Thoracic aorta (tissue), 2 donors: ENCODE results near the gene SFT2D2. TPM values are rescaled to one million over a fixed set of nuclear protein-coding genes. Genes with fewer than 3 reads are reported as not detected.
A peak's percentile ranks its signal among the peaks of the same experiment; 100 is the strongest.

Source experiments
- ATAC-seq: fragments of 150-250 bp; one replicate; pipeline ENCODE4 v1.8.0; 2017; ENCODE audit warnings: low read depth; ENCODE audit not compliant: insufficient number of reproducible peaks, low FRiP score
- DNase-seq: peaks from one replicate; pipeline ENCODE4 v3.0.0-alpha.2; 2020; ENCODE audit warnings: low spot score
- H3K27ac ChIP-seq, 2 donors: fragments of 200-600 bp; sonication (generic); 1 replicate in 1 of 2; 2 replicates in 1 of 2; pipeline ENCODE4 v1.5.1; 2016; ENCODE audit warnings: mild to moderate bottlenecking in 2 of 2, moderate library complexity in 2 of 2
- H3K27me3 ChIP-seq: fragments of 200-600 bp; sonication (generic); replicated peaks from 2 replicates; pipeline ENCODE4 v1.6.0; 2016; ENCODE audit warnings: mild to moderate bottlenecking; ENCODE audit not compliant: insufficient read depth
- H3K36me3 ChIP-seq: fragments of 200-600 bp; sonication (generic); one replicate; pipeline ENCODE4 v1.5.1; 2016
- H3K4me1 ChIP-seq, 2 donors: fragments of 200-600 bp; sonication (generic); 1 replicate in 1 of 2; 2 replicates in 1 of 2; pipeline versions ENCODE4 v1.5.1 to v1.6.0; 2016; ENCODE audit warnings: low read depth in 2 of 2, mild to moderate bottlenecking in 1 of 2; ENCODE audit not compliant: control insufficient read depth in 1 of 2
- H3K4me3 ChIP-seq: fragments of 200-600 bp; sonication (generic); 2 replicates; pipeline ENCODE4 v1.5.1; 2016; ENCODE audit warnings: mild to moderate bottlenecking
- H3K9me3 ChIP-seq: fragments of 200-600 bp; sonication (generic); 2 replicates; pipeline ENCODE4 v1.5.1; 2016
- total RNA-seq, 2 donors: library from RNA; depleted of rRNA; stranded (reverse); fragments of >200 nt; gene quantifications; one replicate each; pipeline versions ENCODE4 v1.1.0 to v1.2.3, GENCODE V29; 2016
- TF ChIP-seq, protein P1 (sequence below): fragments of 200-600 bp; sonication (generic); IDR thresholded peaks from one replicate; pipeline ENCODE4 v1.5.1; 2019; ENCODE audit warnings: antibody characterized with exemption

SFT2D2 gene
- total RNA-seq, 2 donors from 2014 or later: 65.4 to 124 TPM

DNA sequence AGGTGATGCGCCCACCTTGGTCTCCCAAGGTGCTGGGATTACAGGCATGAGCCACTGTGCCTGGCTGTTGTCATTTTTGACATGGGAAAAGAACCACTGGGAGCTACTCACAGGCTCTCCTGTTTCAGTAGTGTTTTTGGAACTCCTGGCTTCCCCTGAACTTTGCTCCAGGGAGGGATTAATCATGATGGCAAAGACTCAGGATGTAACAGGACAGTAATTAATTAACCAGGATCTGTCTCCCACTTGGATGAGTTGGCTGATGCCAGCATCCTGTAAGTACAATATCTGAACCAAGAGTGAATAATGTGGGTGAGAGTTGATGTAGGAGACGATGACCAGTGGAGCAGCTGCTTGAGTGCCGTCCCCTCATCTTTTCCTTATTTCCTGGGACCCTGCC is 4.9 kb downstream of the SFT2D2 start:
- Histone ChIP-seq H3K4me3 (no peak overlapping the region), H3K36me3 (peaks cover 28% of the 10 kb centered on the region)
- DNase-seq: no peak

DNA sequence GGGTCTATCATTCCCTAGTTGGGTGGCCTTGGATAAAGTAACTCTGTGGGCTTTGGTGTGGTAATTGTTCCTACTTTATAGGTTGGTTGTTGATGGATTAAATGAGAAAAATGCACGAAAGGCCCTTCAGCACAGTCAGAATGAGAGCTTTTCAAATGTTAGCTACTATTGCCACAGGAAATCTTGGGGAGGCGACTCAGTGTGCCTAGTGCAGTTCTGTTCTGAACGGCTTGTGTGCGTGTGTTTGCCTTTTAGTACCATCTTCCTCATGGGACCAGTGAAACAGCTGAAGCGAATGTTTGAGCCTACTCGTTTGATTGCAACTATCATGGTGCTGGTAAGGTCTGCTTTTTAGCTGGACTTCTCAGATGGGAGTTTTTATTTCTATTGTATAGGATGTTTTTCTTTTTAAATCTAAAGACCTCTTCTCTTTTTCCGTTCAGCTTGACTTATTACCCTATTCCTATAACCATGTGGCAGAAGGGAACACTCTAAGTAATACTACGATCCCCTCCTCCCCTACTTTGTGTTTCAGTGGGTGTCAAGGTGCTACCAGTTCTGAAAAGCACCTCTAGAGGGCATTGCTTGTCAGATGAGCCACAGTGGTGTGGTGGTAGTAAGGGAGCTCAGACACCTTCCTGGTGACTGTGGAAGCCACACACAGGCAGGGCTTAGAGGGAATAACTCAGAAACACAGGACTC is 9.2 kb downstream of the SFT2D2 start:
- DNase-seq: no peak
- Histone ChIP-seq H3K27me3 (no peaks in the 10 kb centered on the region), H3K27ac (peak overlapping the region; percentile 51 to 63), H3K4me1 (peaks cover 28 to 55% of the 10 kb centered on the region in 2 donors), H3K4me3 (no peak overlapping the region), H3K9me3 (no peaks in the 10 kb centered on the region), H3K36me3 (peaks cover 46% of the 10 kb centered on the region)
- ATAC-seq: peak; percentile 62
- TF ChIP-seq, protein P1, sequence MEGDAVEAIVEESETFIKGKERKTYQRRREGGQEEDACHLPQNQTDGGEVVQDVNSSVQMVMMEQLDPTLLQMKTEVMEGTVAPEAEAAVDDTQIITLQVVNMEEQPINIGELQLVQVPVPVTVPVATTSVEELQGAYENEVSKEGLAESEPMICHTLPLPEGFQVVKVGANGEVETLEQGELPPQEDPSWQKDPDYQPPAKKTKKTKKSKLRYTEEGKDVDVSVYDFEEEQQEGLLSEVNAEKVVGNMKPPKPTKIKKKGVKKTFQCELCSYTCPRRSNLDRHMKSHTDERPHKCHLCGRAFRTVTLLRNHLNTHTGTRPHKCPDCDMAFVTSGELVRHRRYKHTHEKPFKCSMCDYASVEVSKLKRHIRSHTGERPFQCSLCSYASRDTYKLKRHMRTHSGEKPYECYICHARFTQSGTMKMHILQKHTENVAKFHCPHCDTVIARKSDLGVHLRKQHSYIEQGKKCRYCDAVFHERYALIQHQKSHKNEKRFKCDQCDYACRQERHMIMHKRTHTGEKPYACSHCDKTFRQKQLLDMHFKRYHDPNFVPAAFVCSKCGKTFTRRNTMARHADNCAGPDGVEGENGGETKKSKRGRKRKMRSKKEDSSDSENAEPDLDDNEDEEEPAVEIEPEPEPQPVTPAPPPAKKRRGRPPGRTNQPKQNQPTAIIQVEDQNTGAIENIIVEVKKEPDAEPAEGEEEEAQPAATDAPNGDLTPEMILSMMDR: peak; percentile 36

More for the DNA sequence above, 4.9 kb downstream of the SFT2D2 start:
- Histone ChIP-seq H3K27ac (peak overlapping the region in 1 of 2 donors; percentile 94), H3K4me1 (peaks cover 42 to 68% of the 10 kb centered on the region in 2 donors), H3K27me3 (no peaks in the 10 kb centered on the region), H3K9me3 (no peaks in the 10 kb centered on the region)
- TF ChIP-seq, protein P1: no peak
- ATAC-seq: no peak

DNA sequence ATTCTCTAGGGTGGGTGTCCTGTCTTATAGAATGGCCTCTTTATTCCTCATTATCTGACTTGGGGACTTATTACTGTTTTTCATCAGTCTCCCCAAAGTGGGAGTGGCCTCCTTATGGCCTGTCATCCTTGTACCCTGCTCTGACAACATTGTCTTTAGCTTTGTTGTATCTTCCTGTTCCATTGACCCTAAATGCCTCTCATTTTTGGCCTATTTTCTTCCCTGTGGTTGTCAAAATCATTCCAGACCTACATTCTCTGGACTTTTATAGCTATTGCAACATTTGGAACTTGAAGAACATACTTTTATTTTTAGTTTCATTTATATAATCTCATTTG is 9.7 kb downstream of the SFT2D2 start:
- Histone ChIP-seq H3K27me3 (no peaks in the 10 kb centered on the region), H3K4me3 (peak overlapping the region; percentile 35), H3K4me1 (peaks cover 23 to 50% of the 10 kb centered on the region in 2 donors), H3K27ac (peak overlapping the region; percentile 51 to 63), H3K9me3 (no peaks in the 10 kb centered on the region), H3K36me3 (peaks cover 50% of the 10 kb centered on the region)
- TF ChIP-seq, protein P1: no peak
- DNase-seq (no peak), ATAC-seq (no peak)

DNA sequence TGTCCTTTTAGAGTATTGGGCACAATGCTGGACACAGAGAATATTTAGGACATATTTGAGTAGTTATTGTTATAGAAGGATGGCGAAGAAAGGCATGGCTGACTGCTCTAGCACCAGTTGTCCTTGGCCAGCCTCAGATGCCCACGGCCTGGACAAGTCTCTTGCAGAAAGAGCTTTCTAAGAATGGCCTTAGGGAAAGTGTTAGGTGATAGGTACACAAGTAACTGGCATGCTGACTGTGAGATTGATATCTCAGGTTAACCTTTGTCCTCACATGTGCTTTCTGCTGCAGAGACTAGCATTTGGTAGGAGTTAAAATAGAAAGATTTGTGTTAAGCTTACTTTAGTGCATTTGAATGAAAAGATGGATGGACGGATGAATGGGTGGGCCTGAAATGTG is 10.1 kb downstream of the SFT2D2 start:
- Histone ChIP-seq H3K4me3 (peak overlapping the region; percentile 35), H3K4me1 (peaks cover 19 to 45% of the 10 kb centered on the region in 2 donors), H3K27ac (peak overlapping the region; percentile 51 to 63), H3K9me3 (no peaks in the 10 kb centered on the region), H3K27me3 (no peaks in the 10 kb centered on the region), H3K36me3 (peaks cover 53% of the 10 kb centered on the region)
- ATAC-seq: no peak
- DNase-seq: no peak
- TF ChIP-seq, protein P1: no peak

DNA sequence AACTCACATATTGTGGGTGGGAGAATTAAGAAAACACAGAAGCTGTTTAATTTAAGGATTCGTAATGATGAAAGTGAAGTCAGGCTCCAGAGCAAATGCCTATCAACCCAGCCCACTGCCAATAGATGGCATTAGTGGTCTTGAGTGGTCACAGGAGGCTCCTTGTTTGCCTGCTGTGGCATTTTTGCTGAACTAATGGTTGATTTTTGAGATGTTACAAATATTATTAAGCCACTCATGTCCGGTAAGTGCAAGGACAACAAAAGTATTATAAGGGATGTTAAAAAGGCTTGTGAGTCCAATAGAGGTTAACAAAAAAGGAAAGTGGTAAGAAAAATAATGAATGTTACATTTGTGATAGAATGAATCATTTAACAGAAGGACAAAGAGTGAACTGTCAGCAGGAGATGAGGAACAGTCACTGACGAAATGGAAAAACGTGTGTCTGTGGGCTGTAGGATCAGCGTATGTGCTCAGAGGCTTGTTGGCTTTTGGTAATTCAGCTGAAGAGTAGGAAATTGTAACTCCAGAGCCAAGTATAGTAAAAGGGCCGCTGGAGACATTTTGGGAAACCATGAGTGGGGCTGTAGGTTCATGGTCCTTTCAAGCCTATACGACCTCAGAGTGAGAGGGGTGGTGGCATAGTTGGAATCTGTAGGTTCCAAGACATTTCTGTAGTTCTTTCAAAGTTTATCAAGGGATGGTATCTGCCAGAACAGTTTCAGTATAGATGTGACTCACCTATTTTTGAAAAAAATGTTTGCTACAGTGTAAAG is 11.2 kb downstream of the SFT2D2 start:
- H3K36me3 ChIP-seq: peaks cover 56% of the 10 kb centered on the region
- H3K4me3 ChIP-seq: no peak overlapping the region
- H3K9me3 ChIP-seq: no peaks in the 10 kb centered on the region
- ATAC-seq (no peak), DNase-seq (no peak)
- TF ChIP-seq, protein P1: no peak
- peak overlapping the region; percentile 12 to 51 for H3K27ac ChIP-seq
- peaks cover 16 to 35% of the 10 kb centered on the region in 2 donors for H3K4me1 ChIP-seq
- no peaks in the 10 kb centered on the region for H3K27me3 ChIP-seq
